Vagina (tissue), 2 donors: Measurements from ENCODE around the gene DEAF1. TPM values are rescaled to one million over a fixed set of nuclear protein-coding genes. Genes with fewer than 3 reads are reported as not detected.

Source experiments
- DNase-seq, 2 donors: peaks; one replicate each; pipeline ENCODE4 v3.0.0-alpha.2; 2017; ENCODE audit errors: extremely low spot score in 2 of 2
- H3K27ac ChIP-seq: fragments of 200-600 bp; sonication (generic); one replicate; pipeline ENCODE4 v1.5.1; 2019
- H3K27me3 ChIP-seq: fragments of 200-600 bp; sonication (generic); one replicate; pipeline ENCODE4 v1.5.1; 2019
- H3K36me3 ChIP-seq, 2 donors: fragments of 200-600 bp; sonication (generic); one replicate each; pipeline ENCODE4 v1.5.1; 2017 to 2019
- H3K4me1 ChIP-seq: fragments of 200-600 bp; sonication (generic); one replicate; pipeline ENCODE4 v1.5.1; 2019
- H3K4me3 ChIP-seq, 2 donors: fragments of 200-600 bp; sonication (generic); 1 replicate in 1 of 2; 2 replicates in 1 of 2; pipeline ENCODE4 v1.5.1; 2016 to 2019
- H3K9me3 ChIP-seq: fragments of 200-600 bp; sonication (generic); one replicate; pipeline ENCODE4 v1.5.1; 2019
- CTCF ChIP-seq, 3 experiments: fragments of 450-650 bp in 2 of 3; fragments of 200-600 bp in 1 of 3; sonication (generic) in 1 of 3; IDR thresholded peaks; one replicate each; pipeline ENCODE4 v1.5.1; 2017 to 2019; ENCODE audit warnings: antibody characterized with exemption in 3 of 3, mild to moderate bottlenecking in 2 of 3, moderate library complexity in 2 of 3
- POLR2A ChIP-seq, 2 donors: fragments of 450-650 bp; IDR thresholded peaks; one replicate each; pipeline ENCODE4 v1.6.1; 2017; ENCODE audit warnings: antibody characterized with exemption in 2 of 2, mild to moderate bottlenecking in 2 of 2, moderate library complexity in 2 of 2
- POLR2AphosphoS5 ChIP-seq, 2 donors: sonication (generic); formaldehyde crosslinking; IDR thresholded peaks; one replicate each; pipeline ENCODE4 v1.9.0; 2017; ENCODE audit warnings: antibody characterized with exemption in 2 of 2, mild to moderate bottlenecking in 2 of 2, low read depth in 1 of 2; ENCODE audit not compliant: insufficient read depth in 1 of 2
- intact Hi-C: fragments of 100-400 bp; cut with DNase I; formaldehyde crosslinking; loops from one replicate; pipeline ENCODE4 v1.15.1; 2023
- total RNA-seq: library from RNA; depleted of rRNA; stranded (reverse); fragments of >200 nt; gene quantifications from one replicate; pipeline ENCODE4 v1.2.3, GENCODE V29; 2016

Gene DEAF1
- total RNA-seq, 1 donor from 2014 or later = 33.6 TPM

- no peak within 1 kb of the TSS for H3K27ac ChIP-seq
- no peaks in the 10 kb centered on the region for H3K27me3 ChIP-seq
- H3K4me1 ChIP-seq = peaks cover 17% of the 10 kb centered on the region
- TF ChIP-seq POLR2A (IDR thresholded peaks at IDR 0.05) (no peak), POLR2AphosphoS5 (IDR thresholded peaks at IDR 0.05; ENCODE audit: insufficient read depth in 1 of 2, low read depth in 1 of 2) (no peak), CTCF (IDR thresholded peaks at IDR 0.05) (no peak)
- peak within 1 kb of the TSS; percentile 29 to 46 for H3K4me3 ChIP-seq
- no peaks in the 10 kb centered on the region for H3K9me3 ChIP-seq
- no peak for DNase-seq
- no peaks in the 10 kb centered on the region for H3K36me3 ChIP-seq
- intact Hi-C loops = no loop called here
Measured at GRCh38 chr11:636511-637332, 58.3 kb downstream of the DEAF1 start, which contains the start of gene DRD4. Gene DRD4, plus strand, starts transcription at chr11:637269. Its CDS starts 36 bp downstream, at chr11:637305.

- H3K27me3 ChIP-seq = no peaks in the 10 kb centered on the region
- intact Hi-C loops = no loop called here
- no peak for TF ChIP-seq POLR2A (IDR thresholded peaks at IDR 0.05)
- no peak for TF ChIP-seq CTCF (IDR thresholded peaks at IDR 0.05)
- TF ChIP-seq POLR2AphosphoS5 (IDR thresholded peaks at IDR 0.05; ENCODE audit: insufficient read depth in 1 of 2, low read depth in 1 of 2) = no peak
- no peaks in the 10 kb centered on the region for H3K36me3 ChIP-seq
- peaks cover 17% of the 10 kb centered on the region for H3K4me1 ChIP-seq
- no peak for DNase-seq
- no peak overlapping the region for H3K27ac ChIP-seq
- no peak overlapping the region for H3K4me3 ChIP-seq
- no peaks in the 10 kb centered on the region for H3K9me3 ChIP-seq
Measured at GRCh38 chr11:635945-636510, 59.0 kb downstream of the DEAF1 start.

- no peaks in the 10 kb centered on the region for H3K27me3 ChIP-seq
- H3K36me3 ChIP-seq = no peaks in the 10 kb centered on the region
- DNase-seq = no peak
- intact Hi-C loops = no loop called here
- H3K4me1 ChIP-seq = peaks cover 5% of the 10 kb centered on the region
- H3K27ac ChIP-seq = no peak overlapping the region
- H3K4me3 ChIP-seq = no peak overlapping the region
- no peak for TF ChIP-seq CTCF (IDR thresholded peaks at IDR 0.05)
- no peak for TF ChIP-seq POLR2AphosphoS5 (IDR thresholded peaks at IDR 0.05; ENCODE audit: insufficient read depth in 1 of 2, low read depth in 1 of 2)
- no peak for TF ChIP-seq POLR2A (IDR thresholded peaks at IDR 0.05)
- no peaks in the 10 kb centered on the region for H3K9me3 ChIP-seq
Measured at GRCh38 chr11:630871-631270, 64.2 kb downstream of the DEAF1 start.

- Histone ChIP-seq H3K27ac (no peak overlapping the region), H3K9me3 (no peaks in the 10 kb centered on the region), H3K4me1 (peaks cover 5% of the 10 kb centered on the region), H3K4me3 (no peak overlapping the region), H3K27me3 (no peaks in the 10 kb centered on the region), H3K36me3 (no peaks in the 10 kb centered on the region)
- TF ChIP-seq CTCF (IDR thresholded peaks at IDR 0.05) (no peak), POLR2AphosphoS5 (IDR thresholded peaks at IDR 0.05; ENCODE audit: insufficient read depth in 1 of 2, low read depth in 1 of 2) (no peak), POLR2A (IDR thresholded peaks at IDR 0.05) (no peak)
- intact Hi-C loops = no loop called here
- no peak for DNase-seq
Measured at GRCh38 chr11:629237-629583, 65.8 kb downstream of the DEAF1 start.

- Histone ChIP-seq H3K4me3 (no peak overlapping the region), H3K9me3 (no peaks in the 10 kb centered on the region), H3K4me1 (peaks cover 5% of the 10 kb centered on the region), H3K36me3 (no peaks in the 10 kb centered on the region), H3K27me3 (no peaks in the 10 kb centered on the region), H3K27ac (no peak overlapping the region)
- no peak for TF ChIP-seq POLR2AphosphoS5 (IDR thresholded peaks at IDR 0.05; ENCODE audit: insufficient read depth in 1 of 2, low read depth in 1 of 2)
- no peak for TF ChIP-seq POLR2A (IDR thresholded peaks at IDR 0.05)
- no peak for TF ChIP-seq CTCF (IDR thresholded peaks at IDR 0.05)
- intact Hi-C loops = no loop called here
- DNase-seq = no peak
Measured at GRCh38 chr11:628056-628455, 67.0 kb downstream of the DEAF1 start.
